ENCODE measurements around the gene GSC2.

GRCh38 chr22:19173047-19174035 lies 23.2 kb upstream of the GSC2 start:
- TF ChIP-seq CTCF (IDR thresholded peaks at IDR 0.05) (no peak), POLR2A (IDR thresholded peaks at IDR 0.05) (no peak)
